ENCODE results near the gene MS4A18. TPM values are rescaled to one million over a fixed set of nuclear protein-coding genes. Genes with fewer than 3 reads are reported as not detected.
"Not testable (repeated sequence)": the region's sequence is repeated elsewhere in the genome, so short reads cannot be mapped to it uniquely, and the experiment has no call there.

Gene MS4A18
- total RNA-seq, 2 experiments from 2014 or later = not detected

DNA sequence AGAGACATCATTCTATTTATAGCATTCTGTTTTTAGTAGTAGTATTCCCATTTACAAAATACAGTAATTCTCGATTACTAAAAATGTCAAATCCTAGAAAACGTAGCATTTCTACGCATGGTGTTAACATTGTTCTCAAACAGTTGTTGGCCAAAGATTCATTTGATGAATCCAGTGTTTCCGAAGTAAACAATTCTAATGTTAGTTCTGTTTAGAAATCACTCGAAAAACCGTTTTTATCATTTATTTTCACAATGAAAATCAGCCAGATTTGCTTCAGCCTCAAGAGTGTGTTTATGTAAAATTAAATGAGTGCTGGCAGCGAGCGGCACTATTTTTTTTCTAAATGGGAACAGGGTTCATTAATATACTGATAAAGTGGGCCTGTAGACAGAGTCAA lies 7.1 kb downstream of the MS4A18 start:
- POLR2A ChIA-PET = no interaction called here
- CTCF ChIA-PET = no interaction called here

DNA sequence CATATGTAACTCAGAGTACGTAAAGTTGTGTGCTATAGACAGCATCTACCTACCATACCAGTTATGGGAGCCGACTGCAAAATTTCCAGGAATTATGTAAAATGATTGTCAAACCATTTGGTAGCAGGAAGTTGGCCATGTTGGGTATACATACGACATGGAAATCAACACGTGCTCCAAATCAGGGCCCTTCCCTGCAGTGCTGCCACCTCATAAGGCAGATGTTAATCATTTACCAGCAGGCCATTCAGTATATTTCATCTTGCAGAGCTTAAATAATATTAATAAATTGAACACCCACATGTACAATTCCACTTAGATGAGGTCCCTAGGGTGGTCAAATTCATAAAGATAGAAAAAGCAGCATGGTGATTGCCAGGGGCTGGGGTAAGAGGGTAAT lies 9.8 kb downstream of the MS4A18 start:
- ChIA-PET POLR2A (no interaction called here), CTCF (no interaction called here)

DNA sequence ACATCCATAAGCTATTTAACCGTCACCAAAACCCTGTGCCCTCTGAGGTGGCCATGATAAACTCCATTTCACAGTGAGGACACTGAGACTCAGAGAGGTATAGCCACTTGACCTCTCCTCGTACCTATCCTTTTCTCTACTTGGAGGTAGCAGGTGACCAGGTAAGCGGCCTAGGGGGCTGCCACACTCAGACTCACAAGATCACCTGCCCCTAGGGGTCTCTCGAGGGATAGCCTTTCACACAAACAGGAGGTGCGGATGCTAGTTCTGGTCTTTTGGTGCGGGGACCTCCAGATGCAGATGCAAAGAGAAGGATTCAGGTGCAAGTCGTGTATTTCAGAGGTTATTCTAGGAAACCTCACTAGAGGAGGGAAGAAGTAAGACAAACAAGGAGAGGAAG lies 14.6 kb downstream of the MS4A18 start:
- CTCF ChIA-PET = no interaction called here
- POLR2A ChIA-PET = no interaction called here

DNA sequence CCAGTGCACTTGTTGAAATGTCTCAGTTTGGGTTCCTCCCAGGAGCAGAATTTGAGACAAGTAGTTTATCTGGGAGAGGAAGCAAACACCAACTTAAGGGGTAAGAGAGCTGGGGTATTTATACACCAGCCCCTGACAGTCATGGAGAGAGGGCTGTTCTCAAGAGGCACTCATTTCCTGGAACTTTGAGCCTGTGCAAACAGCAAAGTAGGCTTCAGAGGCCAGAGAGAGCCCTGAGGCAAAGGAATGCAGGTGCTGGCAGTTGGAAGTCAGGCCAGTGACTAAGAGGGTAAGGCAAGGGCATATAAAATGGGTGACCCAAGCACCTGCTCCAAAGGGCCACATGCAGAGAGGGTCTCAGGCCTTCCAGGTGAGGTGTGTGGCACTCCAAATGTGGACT lies 16.1 kb downstream of the MS4A18 start:
- ChIA-PET CTCF (interaction anchor here (0.6 kb wide), 1 partner anchor 13 kb away, joined by 3 read pairs; no protein-coding TSS in a partner anchor), POLR2A (no interaction called here)

- ChIA-PET CTCF (interaction anchor here (1.0 kb wide), 1 partner anchor 23 kb away, joined by 3 read pairs; no protein-coding TSS in a partner anchor), POLR2A (no interaction called here)
Measured at GRCh38 chr11:60741421-60741820, 16.9 kb downstream of the MS4A18 start.

- ChIA-PET POLR2A (no interaction called here), CTCF (interaction anchor here (0.6 kb wide), 1 partner anchor 18 kb away, joined by 3 read pairs; no protein-coding TSS in a partner anchor)
Measured at GRCh38 chr11:60743058-60743457, 18.5 kb downstream of the MS4A18 start.

DNA sequence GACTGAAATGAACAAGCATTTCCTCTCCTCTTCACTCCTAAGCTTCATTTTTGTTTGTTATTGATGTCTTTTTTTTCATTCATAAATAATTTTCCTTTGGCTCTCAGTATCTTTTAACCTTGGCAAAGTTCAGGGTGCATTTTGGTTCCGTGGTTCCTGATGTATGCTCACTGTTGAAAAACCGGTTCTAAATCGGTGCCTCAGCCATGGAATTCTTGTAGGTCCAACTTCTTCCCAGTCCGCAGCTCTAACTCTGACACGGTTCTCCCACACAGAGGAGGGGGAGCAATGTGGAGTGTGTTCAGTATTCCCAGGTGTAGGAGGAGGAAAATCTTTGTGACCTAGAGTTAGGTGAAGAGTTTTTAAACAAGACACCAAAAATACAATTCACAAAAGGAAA lies 19.6 kb downstream of the MS4A18 start:
- ChIA-PET CTCF (no interaction called here), POLR2A (no interaction called here)

DNA sequence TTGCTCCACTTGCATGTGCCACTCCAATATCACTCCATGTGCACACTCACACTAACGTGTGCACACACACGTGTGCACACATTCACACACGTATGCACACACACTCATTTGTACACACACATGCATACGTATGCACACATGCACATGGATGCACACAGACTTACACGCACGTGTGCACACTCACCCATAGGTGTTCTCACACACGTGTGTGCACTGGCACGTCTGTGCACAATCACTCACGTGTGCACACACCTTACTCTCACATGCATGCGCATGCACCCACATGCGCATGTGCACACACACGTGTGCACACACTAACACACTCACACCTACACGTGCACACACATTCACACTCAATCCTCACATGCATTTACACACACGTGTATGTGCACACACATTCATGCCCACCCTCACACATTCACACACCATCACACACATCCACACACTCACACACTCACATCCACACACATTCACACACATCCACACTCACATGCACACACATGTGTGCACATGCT lies 22.9 kb downstream of the MS4A18 start:
- ChIA-PET CTCF (no interaction called here), POLR2A (no interaction called here)

- CTCF ChIA-PET = no interaction called here
- POLR2A ChIA-PET = no interaction called here
Measured at GRCh38 chr11:60748225-60748624, 23.7 kb downstream of the MS4A18 start.

- ChIA-PET CTCF (no interaction called here), POLR2A (no interaction called here)
Measured at GRCh38 chr11:60748821-60749220, 24.3 kb downstream of the MS4A18 start.

- ChIA-PET CTCF (no interaction called here), POLR2A (no interaction called here)
Measured at GRCh38 chr11:60750911-60751310, 26.4 kb downstream of the MS4A18 start.

DNA sequence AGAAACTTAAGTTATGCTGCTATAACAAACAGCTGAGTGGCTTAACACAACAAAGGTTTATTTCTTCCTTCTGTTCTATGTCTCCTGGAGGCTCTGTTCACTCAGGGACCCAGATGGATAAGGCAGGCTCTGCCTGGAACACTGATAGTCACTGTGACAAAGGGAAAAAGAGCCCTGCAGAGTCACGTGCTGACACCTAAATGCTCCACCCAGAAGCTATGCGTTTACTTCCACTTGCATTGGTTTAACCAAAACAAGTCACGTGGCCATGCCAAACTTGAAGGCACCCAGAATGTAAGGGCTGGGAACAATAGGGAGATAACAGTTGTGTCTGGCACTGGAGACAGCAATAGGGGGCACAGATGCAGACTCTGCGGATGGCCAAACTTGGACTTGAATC lies 28.8 kb downstream of the MS4A18 start:
- POLR2A ChIA-PET = no interaction called here
- CTCF ChIA-PET = no interaction called here

GRCh38 chr11:60754887-60755286 lies 30.4 kb downstream of the MS4A18 start:
- CTCF ChIA-PET = no interaction called here
- POLR2A ChIA-PET = no interaction called here

GRCh38 chr11:60756307-60757032 lies 31.9 kb downstream of the MS4A18 start, which contains the start of gene MS4A15:
TSS of gene MS4A15 (plus strand) at chr11:60756867. CDS start at chr11:60763734, 6,867 bp downstream.
- ChIA-PET CTCF (interaction anchor here (1.0 kb wide), 1 partner anchor 9 kb away, joined by 4 read pairs; no protein-coding TSS in a partner anchor), POLR2A (no interaction called here)

DNA sequence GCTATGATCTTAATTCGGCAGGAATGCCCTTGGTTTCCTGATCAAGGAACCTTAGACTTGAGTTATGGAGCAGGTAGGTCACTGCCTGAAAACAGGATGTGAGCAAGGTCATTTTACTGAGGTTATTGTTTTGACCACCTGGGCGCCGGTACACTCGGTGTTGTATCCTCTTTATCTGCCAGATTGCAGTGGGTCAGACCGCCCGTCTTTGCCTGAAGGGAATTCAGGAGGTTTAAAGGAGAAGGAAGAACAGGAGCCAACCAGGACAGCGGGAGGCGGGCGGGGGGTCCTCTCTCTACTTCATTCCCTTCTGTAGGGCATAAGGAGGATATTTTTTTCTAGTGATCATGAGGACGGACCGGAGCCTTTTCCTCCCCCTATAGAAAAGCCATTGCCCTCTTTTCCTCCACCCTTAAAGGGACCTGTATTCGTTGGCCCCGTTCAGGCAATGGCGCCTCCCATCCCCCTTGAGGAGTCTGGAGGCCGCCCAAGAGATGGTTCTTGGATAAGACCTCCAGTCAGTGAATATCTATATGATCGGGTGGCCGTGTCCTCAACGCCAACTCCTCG lies 32.8 kb downstream of the MS4A18 start:
- ChIA-PET CTCF (interaction anchor here (1.0 kb wide), 1 partner anchor 8 kb away, joined by 4 read pairs; no protein-coding TSS in a partner anchor), POLR2A (no interaction called here)

GRCh38 chr11:60758671-60759070 lies 34.2 kb downstream of the MS4A18 start:
- POLR2A ChIA-PET, CTCF ChIA-PET: not testable (repeated sequence)

DNA sequence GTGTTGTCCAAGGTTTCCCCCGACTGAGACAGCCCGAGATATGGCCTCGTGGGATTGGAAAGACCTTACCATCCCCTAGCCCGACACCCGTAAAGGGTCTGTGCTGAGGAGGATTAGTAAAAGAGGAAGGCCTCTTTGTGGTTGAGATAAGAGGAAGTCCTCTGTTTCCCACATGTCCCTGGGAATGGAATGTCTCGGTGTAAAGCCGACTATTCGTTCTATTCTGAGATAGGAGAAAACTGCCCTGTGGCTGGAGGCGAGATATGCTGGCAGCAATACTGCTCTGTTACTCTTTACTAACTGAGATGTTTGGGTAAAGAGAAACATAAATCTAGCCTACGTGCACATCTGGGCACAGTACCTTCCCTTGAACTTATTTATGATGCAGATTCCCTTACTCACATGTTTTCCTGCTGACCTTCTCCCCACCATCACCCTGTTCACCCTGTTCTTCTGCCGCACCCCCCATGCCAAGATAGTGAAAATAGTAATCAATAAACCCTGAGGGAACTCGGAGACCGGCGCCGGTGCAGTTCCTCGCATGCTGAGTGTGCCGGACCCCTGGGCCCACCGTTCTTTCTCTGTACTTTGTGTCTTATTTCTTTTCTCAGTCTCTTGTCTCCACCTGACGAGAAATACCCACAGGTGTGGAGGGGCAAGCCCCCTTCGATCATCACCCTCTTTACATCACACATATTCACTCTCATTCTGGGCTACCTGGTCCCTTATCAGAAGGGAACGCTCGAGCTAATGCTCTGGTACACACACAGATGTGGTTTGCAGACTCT lies 35.1 kb downstream of the MS4A18 start:
- CTCF ChIA-PET = interaction anchor here (1.5 kb wide), 1 partner anchor 10 kb away, joined by 5 read pairs; no protein-coding TSS in a partner anchor
- POLR2A ChIA-PET = not testable (repeated sequence)

DNA sequence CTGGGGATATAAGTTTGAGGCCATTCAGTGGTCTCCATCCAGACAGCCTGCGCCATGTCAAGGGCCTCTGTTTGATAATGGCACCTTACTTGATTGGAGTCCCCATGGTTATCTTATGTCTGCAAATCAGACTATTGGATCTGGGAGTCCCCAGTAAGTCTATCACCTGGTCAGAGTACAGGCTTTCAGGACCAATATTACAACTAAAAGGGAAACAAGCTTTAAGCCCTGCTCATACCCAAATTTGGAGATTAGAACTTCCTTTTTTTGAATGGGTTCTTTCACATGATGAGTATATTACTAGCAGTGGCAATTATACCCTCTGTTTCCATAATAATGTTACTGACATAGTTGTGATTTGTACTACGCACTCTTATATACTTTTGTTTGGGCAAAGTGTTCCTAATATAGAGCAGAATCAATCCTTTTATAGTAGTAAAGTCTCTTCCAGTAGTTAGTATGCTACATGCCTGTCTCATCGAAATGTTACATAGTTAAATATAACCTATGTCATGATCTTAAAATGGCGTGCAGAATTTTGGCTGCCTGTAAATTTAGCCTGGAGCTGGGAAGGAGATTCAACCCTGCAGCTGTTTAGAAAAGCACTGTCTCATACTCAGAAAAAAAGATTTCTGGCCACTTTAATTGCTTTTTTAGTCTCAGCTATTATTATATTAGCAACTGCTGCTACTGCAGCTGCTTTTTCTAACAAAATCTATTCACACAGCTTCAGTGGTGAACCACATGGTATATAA lies 37.1 kb downstream of the MS4A18 start:
- ChIA-PET POLR2A (no interaction called here), CTCF (interaction anchor here (1.5 to 2.5 kb wide), 2 partner anchors 8 to 14 kb away, joined by 5 to 7 read pairs; no protein-coding TSS in a partner anchor)

DNA sequence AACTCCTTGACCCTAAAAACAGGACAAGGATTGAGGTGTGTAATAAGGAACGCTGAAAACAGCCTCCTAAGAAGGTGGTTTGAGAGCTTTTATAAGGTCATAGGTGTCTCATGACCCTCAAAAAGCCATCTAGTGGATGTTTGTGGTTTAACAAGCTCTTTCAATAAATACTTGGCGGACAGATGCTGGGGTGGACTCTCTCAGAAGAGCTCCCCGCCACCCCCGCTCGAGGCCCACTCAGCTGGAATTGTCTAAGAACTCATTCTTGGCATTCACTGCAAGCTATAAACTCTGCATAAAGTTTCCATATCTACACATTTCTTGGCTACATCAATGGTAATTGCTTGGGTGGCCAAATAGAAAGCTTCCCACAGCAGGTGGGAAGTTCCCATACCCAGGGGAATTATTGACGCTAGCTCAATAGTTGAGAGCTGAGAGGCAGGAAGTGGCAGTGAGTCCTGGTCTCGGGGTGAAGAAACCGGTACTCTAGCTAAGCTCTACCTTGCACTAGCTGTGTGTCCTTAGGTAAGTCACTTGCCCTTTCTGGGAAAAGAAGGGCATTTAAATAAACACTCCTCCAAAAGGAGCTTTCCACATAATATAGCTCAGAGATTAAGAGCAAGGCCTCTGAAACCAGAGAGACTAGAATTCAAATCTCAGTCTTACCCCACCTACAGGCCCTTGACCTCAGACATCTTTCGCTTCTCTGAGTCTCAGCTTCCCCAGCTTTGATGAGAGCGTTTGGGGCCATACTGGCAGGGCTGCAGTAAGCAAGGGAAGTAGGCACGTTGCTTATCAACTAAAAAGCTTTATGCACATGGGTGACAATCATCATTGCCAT lies 38.6 kb downstream of the MS4A18 start:
- ChIA-PET POLR2A (no interaction called here), CTCF (interaction anchor here (1.3 to 2.5 kb wide), 2 partner anchors 13 to 16 kb away, joined by 3 to 7 read pairs; no protein-coding TSS in a partner anchor)
